Right renal cortex interstitium (tissue), 3 donors: Measurements from ENCODE around the gene IFNL3. TPM values are rescaled to one million over a fixed set of nuclear protein-coding genes. Genes with fewer than 3 reads are reported as not detected.

ENCODE experiments used
- DNase-seq, 3 donors: peaks; one replicate each; pipeline ENCODE4 v3.0.0-alpha.2; 2013; ENCODE audit warnings: low read depth in 3 of 3, low spot score in 2 of 3
- polyA plus RNA-seq, 3 donors: library from polyadenylated mRNA; unstranded; fragments of 120-200 nt; gene quantifications; one replicate each; pipeline ENCODE4 v1.2.1, GENCODE V29; 2013; ENCODE audit not compliant: insufficient read length in 3 of 3

The IFNL3 gene
- polyA plus RNA-seq, 3 donors: not detected

GRCh38 chr19:39194832-39195542 lies 49.8 kb downstream of the IFNL3 start:
- no peak for DNase-seq

GRCh38 chr19:39193803-39194202 lies 51.0 kb downstream of the IFNL3 start:
- DNase-seq: no peak

Other genes with a start within 250 kb of the IFNL3 start
- gene FBXO27, start 212.5 kb downstream of the IFNL3 start, polyA plus RNA-seq: 1 to 10 TPM; 6.3 to 7.3 (median 7.0) TPM
- gene ACP7, start 160.6 kb downstream of the IFNL3 start, polyA plus RNA-seq: under 1 TPM; 0.31 to 0.76 (median 0.64) TPM
- gene PAK4, start 119.2 kb downstream of the IFNL3 start, polyA plus RNA-seq: 10 to 100 TPM; 40.0 to 50.1 (median 45.4) TPM
- gene NCCRP1, start 48.0 kb downstream of the IFNL3 start, polyA plus RNA-seq: 1 to 10 TPM in 2 of 3 donors, under 1 TPM in 1; 0.89 to 3.4 (median 1.5) TPM
- not detected for gene SYCN, start 40.7 kb downstream of the IFNL3 start, polyA plus RNA-seq
- gene IFNL4, start 3.9 kb upstream of the IFNL3 start, polyA plus RNA-seq: not detected
- not detected for gene IFNL2, start 23.4 kb upstream of the IFNL3 start, polyA plus RNA-seq
- not detected for gene IFNL1, start 51.4 kb upstream of the IFNL3 start, polyA plus RNA-seq
- 1 to 10 TPM in 2 of 3 donors, under 1 TPM in 1; 0.80 to 1.1 (median 1.1) TPM for gene LRFN1, start 75.9 kb upstream of the IFNL3 start, polyA plus RNA-seq
- gene GMFG, start 91.0 kb upstream of the IFNL3 start, polyA plus RNA-seq: 10 to 100 TPM; 28.3 to 31.4 (median 28.6) TPM
- 100 to 1,000 TPM in 1 of 3 donors, 10 to 100 TPM in 2; 85.3 to 101 (median 91.6) TPM for gene SAMD4B, start 97.4 kb upstream of the IFNL3 start, polyA plus RNA-seq
- 10 to 100 TPM; 73.5 to 73.8 (median 73.6) TPM for gene PAF1, start 146.1 kb upstream of the IFNL3 start, polyA plus RNA-seq
- 10 to 100 TPM; 38.8 to 41.8 (median 39.4) TPM for gene MED29, start 146.4 kb upstream of the IFNL3 start, polyA plus RNA-seq
- gene ZFP36, start 161.8 kb upstream of the IFNL3 start, polyA plus RNA-seq: 10 to 100 TPM; 15.4 to 59.7 (median 26.1) TPM
- gene PLEKHG2, start 167.7 kb upstream of the IFNL3 start, polyA plus RNA-seq: 10 to 100 TPM; 53.2 to 68.0 (median 59.0) TPM
- gene RPS16, start 190.9 kb upstream of the IFNL3 start, polyA plus RNA-seq: 1,000 to 10,000 TPM; 1,117 to 1,257 (median 1,239) TPM
- 100 to 1,000 TPM; 127 to 145 (median 141) TPM for gene SUPT5H, start 200.6 kb upstream of the IFNL3 start, polyA plus RNA-seq
- 10 to 100 TPM; 67.3 to 77.8 (median 75.1) TPM for gene TIMM50, start 235.8 kb upstream of the IFNL3 start, polyA plus RNA-seq